MCF 10A (cell line): Measurements from ENCODE around the gene NFIB. TPM values are rescaled to one million over a fixed set of nuclear protein-coding genes. Genes with fewer than 3 reads are reported as not detected.

Experiments
- BruUV-seq: library from RNA; stranded (reverse); fragments of 400-500 nt; replicated peaks from 2 replicates; lab custom pipeline; 2021; lab: Mats Ljungman, UMichigan
- CTCF ChIA-PET: fragments of 300-600 bp; sonication (Branson Sonifier 250); formaldehyde crosslinking; extraction: SDS; loops from one replicate; lab custom pipeline; 2021; ENCODE audit warnings: antibody characterized with exemption, inconsistent platforms; lab: Yijun Ruan, JAX
- POLR2A ChIA-PET: fragments of 300-600, 350-650 bp; sonication (Branson Sonifier 250); formaldehyde crosslinking; extraction: SDS; loops from one replicate; lab custom pipeline; 2020; ENCODE audit warnings: antibody characterized with exemption, inconsistent platforms; lab: Yijun Ruan, JAX
- DNase-seq: peaks from one replicate; pipeline ENCODE4 v3.0.0-alpha.2; 2018; ENCODE audit not compliant: unreplicated experiment
- H3K27ac Mint-ChIP-seq: one replicate; pipeline ENCODE4 v1.8.0; 2022; ENCODE audit warnings: mild to moderate bottlenecking, low read depth, mixed read lengths; ENCODE audit not compliant: unreplicated experiment
- H3K27me3 Mint-ChIP-seq: one replicate; pipeline ENCODE4 v1.8.0; 2022; ENCODE audit warnings: mixed read lengths; ENCODE audit not compliant: insufficient read depth, unreplicated experiment
- H3K36me3 Mint-ChIP-seq: one replicate; pipeline ENCODE4 v1.8.0; 2022; ENCODE audit warnings: mild to moderate bottlenecking, moderate library complexity, mixed read lengths; ENCODE audit not compliant: insufficient read depth, unreplicated experiment
- H3K4me1 Mint-ChIP-seq: one replicate; pipeline ENCODE4 v1.8.0; 2022; ENCODE audit warnings: mixed read lengths; ENCODE audit not compliant: insufficient read depth, unreplicated experiment
- H3K4me3 Mint-ChIP-seq: one replicate; pipeline ENCODE4 v1.8.0; 2022; ENCODE audit warnings: mild to moderate bottlenecking, moderate library complexity, mixed read lengths; ENCODE audit not compliant: unreplicated experiment
- H3K9me3 Mint-ChIP-seq: one replicate; pipeline ENCODE4 v1.8.0; 2022; ENCODE audit warnings: mixed read lengths; ENCODE audit not compliant: unreplicated experiment
- intact Hi-C: fragments of 100-400 bp; cut with micrococcal nuclease; formaldehyde crosslinking; loops from 2 replicates; pipeline ENCODE4 v1.14.1; 2022
- total RNA-seq: library from RNA; stranded (reverse); gene quantifications from 2 replicates; pipeline ENCODE4 v1.2.3, GENCODE V29; 2022
- TF ChIP-seq, protein P1 (sequence below): fragments of 200-600 bp; IDR thresholded peaks from one replicate; pipeline ENCODE4 v1.8.0; 2022; ENCODE audit warnings: antibody characterized with exemption, mild to moderate bottlenecking; ENCODE audit not compliant: unreplicated experiment

Gene NFIB
- total RNA-seq, 1 experiment from 2014 or later: 70.8 TPM

DNA sequence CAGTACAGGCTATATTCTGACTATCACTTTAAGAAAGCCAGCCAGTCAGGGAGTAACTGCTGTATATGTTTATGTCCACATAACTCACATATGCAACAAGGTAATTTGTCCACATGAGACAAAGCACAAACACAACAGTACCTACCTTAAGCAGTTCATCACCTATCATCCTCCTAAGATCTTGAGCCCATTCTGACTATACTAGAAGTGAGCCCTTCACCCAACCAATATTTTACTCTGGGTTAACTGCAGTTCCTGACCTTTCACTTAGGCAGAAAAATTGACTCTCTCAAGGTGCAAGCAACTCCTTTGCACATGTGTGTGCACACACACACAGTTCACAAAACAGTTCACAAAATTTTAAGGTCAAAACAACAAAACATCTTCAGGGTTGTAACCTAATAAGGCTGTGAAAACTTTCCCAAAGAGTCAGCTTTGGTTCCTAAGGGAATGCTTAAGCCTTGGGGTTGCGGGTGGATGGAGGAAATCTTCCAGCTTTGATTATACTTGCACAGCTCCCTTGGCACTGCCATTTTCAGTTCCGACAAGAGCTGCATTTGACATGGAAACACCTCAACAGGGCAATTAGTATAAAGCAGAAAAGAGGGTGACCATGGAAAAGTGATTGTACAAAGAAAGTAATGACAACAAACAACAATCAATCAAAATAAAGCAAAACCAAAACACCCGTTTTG, 215.3 kb downstream of the NFIB start:
- peak overlapping the region; percentile 80 for H3K27ac Mint-ChIP-seq
- CTCF ChIA-PET: interaction anchor here (0.5 to 2.6 kb wide), 5 partner anchors 35 to 671 kb away, joined by 3 to 9 read pairs (median 4); no protein-coding TSS in a partner anchor
- no peak for DNase-seq
- POLR2A ChIA-PET: no interaction called here
- H3K9me3 Mint-ChIP-seq: no peaks in the 10 kb centered on the region
- intact Hi-C loops: loop anchor here (5.0 to 10.0 kb wide), 2 partner anchors 214 to 654 kb away; partner anchors contain the start of gene NFIB
- H3K4me1 Mint-ChIP-seq: peaks cover 29% of the 10 kb centered on the region
- no TSS peak for BruUV-seq
- peak overlapping the region; percentile 12 for H3K4me3 Mint-ChIP-seq
- peaks cover 59% of the 10 kb centered on the region for H3K36me3 Mint-ChIP-seq
- TF ChIP-seq, protein P1, sequence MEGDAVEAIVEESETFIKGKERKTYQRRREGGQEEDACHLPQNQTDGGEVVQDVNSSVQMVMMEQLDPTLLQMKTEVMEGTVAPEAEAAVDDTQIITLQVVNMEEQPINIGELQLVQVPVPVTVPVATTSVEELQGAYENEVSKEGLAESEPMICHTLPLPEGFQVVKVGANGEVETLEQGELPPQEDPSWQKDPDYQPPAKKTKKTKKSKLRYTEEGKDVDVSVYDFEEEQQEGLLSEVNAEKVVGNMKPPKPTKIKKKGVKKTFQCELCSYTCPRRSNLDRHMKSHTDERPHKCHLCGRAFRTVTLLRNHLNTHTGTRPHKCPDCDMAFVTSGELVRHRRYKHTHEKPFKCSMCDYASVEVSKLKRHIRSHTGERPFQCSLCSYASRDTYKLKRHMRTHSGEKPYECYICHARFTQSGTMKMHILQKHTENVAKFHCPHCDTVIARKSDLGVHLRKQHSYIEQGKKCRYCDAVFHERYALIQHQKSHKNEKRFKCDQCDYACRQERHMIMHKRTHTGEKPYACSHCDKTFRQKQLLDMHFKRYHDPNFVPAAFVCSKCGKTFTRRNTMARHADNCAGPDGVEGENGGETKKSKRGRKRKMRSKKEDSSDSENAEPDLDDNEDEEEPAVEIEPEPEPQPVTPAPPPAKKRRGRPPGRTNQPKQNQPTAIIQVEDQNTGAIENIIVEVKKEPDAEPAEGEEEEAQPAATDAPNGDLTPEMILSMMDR: no peak
- no peaks in the 10 kb centered on the region for H3K27me3 Mint-ChIP-seq

DNA sequence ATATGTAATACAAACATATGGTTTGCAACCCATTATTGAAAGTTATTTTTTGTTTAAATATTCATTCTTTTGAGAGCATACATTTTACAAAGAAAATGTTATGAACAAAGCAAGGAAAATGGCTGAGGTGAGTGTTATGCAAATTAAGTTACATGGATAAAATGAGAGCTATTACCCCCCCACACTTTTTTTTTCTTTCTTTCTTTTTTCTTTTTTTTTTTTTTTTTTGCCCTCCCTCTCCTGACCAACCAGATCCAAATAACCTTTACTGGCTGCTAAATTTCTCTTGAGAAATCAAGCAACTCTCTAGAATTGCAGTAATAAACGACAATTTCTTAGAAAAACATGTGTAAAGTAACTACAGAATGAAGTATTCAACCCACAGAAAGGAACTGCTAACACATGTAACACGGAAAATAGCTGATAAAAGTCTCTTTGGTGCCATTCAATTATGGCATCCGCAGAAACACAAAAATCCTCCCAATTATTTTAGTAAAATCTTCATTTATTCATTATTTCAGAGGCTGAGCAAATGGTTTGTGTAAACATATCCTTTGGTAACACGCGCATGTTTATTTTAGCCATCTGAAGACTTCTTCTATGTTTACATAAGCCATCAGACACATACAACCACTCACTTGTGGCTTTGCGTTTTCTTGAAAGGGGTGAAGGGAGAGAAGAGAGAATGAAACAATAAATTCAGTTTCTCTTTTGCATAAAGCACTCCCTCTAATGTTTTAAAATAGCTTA, 216.1 kb downstream of the NFIB start:
- H3K4me3 Mint-ChIP-seq: peak overlapping the region; percentile 12
- H3K27me3 Mint-ChIP-seq: no peaks in the 10 kb centered on the region
- no peaks in the 10 kb centered on the region for H3K9me3 Mint-ChIP-seq
- peak; percentile 53 for DNase-seq
- H3K4me1 Mint-ChIP-seq: peaks cover 29% of the 10 kb centered on the region
- BruUV-seq: no TSS peak
- peak overlapping the region; percentile 80 for H3K27ac Mint-ChIP-seq
- peaks cover 57% of the 10 kb centered on the region for H3K36me3 Mint-ChIP-seq
- TF ChIP-seq, protein P1: no peak
- intact Hi-C loops: loop anchor here (5.0 to 10.0 kb wide), 2 partner anchors 214 to 653 kb away; partner anchors contain the start of gene NFIB
- ChIA-PET POLR2A (no interaction called here), CTCF (interaction anchor here (0.6 to 2.6 kb wide), 5 partner anchors 35 to 671 kb away, joined by 3 to 9 read pairs (median 4); no protein-coding TSS in a partner anchor)

DNA sequence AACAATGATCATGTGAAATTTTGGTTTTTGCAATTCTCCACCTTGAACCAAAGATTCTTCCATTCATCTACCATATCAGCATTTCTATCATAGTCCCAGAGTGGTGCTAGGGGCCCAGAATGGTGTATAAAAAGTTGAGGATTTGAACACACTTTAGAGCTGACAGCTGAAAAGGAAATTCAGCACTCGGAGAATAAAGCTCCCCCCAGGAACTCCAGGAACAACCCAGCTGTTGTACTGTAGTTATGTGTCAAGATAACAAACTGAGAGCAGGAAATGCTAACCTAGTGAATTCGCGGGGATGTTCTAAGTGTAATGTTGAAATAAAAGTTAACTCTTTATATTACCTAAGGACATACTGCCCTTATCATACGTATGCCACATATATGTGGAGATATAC, 216.7 kb downstream of the NFIB start:
- Mint-ChIP-seq H3K36me3 (peaks cover 53% of the 10 kb centered on the region), H3K9me3 (no peaks in the 10 kb centered on the region), H3K27ac (peak overlapping the region; percentile 80), H3K27me3 (no peaks in the 10 kb centered on the region), H3K4me3 (peak overlapping the region; percentile 63), H3K4me1 (peaks cover 29% of the 10 kb centered on the region)
- ChIA-PET CTCF (interaction anchor here (0.6 to 2.6 kb wide), 3 partner anchors 649 to 670 kb away, joined by 3 to 9 read pairs (median 4); no protein-coding TSS in a partner anchor), POLR2A (interaction anchor here (0.5 kb wide), 1 partner anchor 357 kb away, joined by 3 read pairs; no protein-coding TSS in a partner anchor)
- no TSS peak for BruUV-seq
- DNase-seq: peak; percentile 38
- TF ChIP-seq, protein P1: no peak
- intact Hi-C loops: loop anchor here (5.0 to 10.0 kb wide), 2 partner anchors 215 to 652 kb away; partner anchors contain the start of gene NFIB
